ENCODE measurements around the gene SLITRK2. TPM values are rescaled to one million over a fixed set of nuclear protein-coding genes. Genes with fewer than 3 reads are reported as not detected.

SLITRK2 gene
- total RNA-seq, 1 experiment from 2014 or later = 0.07 TPM

DNA sequence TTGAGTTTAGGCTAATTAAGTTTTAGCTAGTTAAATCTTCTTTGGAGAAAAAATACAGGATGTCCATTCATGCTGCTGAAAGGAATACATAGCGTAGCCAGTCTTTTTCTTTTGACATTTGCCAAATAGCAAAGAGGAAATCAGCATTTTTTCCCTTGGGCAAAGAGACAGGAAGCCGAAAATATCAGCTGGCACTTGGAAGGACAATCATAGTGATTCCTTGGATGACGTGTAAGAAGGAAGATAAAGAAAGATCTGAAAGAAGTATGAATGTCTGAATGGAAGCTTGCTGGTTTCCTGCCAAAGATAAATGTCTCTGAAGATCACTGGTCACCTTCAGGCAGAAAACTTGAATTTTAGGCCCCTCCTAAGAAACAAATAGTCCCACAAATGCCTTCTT, 44.2 kb downstream of the SLITRK2 start:
- H3K79me2 ChIP-seq (ENCODE audit: low read length) = no peaks in the 10 kb centered on the region
- H3K9ac ChIP-seq (ENCODE audit: low read length) = no peak overlapping the region
- no TSS peak for BruUV-seq (replicated peaks)
- H2AFZ ChIP-seq (ENCODE audit: low read length) = no peak overlapping the region
- DNase-seq = no peak
- ATAC-seq = no peak
- H3K4me3 ChIP-seq (ENCODE audit: low read length) = no peak overlapping the region
- no peak overlapping the region for H3K27ac ChIP-seq (ENCODE audit: low read length)
- CTCF ChIA-PET = no interaction called here
- no peaks in the 10 kb centered on the region for H3K4me1 ChIP-seq (ENCODE audit: insufficient read depth, low read length)
- no peaks in the 10 kb centered on the region for H3K36me3 ChIP-seq (ENCODE audit: low read depth, low read length)
- no peaks in the 10 kb centered on the region for H3F3A ChIP-seq (ENCODE audit: low read length, unreplicated experiment)
- no peaks in the 10 kb centered on the region for H3K9me3 ChIP-seq (ENCODE audit: low read length)
- TF ChIP-seq EZH2 (IDR thresholded peaks at IDR 0.05; ENCODE audit: low read length, unreplicated experiment) = no peak
- TF ChIP-seq, protein P1, sequence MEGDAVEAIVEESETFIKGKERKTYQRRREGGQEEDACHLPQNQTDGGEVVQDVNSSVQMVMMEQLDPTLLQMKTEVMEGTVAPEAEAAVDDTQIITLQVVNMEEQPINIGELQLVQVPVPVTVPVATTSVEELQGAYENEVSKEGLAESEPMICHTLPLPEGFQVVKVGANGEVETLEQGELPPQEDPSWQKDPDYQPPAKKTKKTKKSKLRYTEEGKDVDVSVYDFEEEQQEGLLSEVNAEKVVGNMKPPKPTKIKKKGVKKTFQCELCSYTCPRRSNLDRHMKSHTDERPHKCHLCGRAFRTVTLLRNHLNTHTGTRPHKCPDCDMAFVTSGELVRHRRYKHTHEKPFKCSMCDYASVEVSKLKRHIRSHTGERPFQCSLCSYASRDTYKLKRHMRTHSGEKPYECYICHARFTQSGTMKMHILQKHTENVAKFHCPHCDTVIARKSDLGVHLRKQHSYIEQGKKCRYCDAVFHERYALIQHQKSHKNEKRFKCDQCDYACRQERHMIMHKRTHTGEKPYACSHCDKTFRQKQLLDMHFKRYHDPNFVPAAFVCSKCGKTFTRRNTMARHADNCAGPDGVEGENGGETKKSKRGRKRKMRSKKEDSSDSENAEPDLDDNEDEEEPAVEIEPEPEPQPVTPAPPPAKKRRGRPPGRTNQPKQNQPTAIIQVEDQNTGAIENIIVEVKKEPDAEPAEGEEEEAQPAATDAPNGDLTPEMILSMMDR (conservative IDR thresholded peaks at IDR 0.05; ENCODE audit: low read depth, low read length) = no peak
- TF ChIP-seq EZH2phosphoT487 (IDR thresholded peaks at IDR 0.05; ENCODE audit: borderline replicate concordance, low read length) = no peak
- H4K20me1 ChIP-seq (ENCODE audit: low read length) = no peaks in the 10 kb centered on the region
- no peaks in the 10 kb centered on the region for H3K27me3 ChIP-seq (ENCODE audit: low read length)
- intact Hi-C loops (cut with micrococcal nuclease) = no loop called here
- POLR2A ChIA-PET (ENCODE audit: unreplicated experiment) = no interaction called here
- no peaks in the 10 kb centered on the region for H3K9me2 ChIP-seq (replicated peaks; ENCODE audit: low read length)
- no peak overlapping the region for H3K4me2 ChIP-seq (ENCODE audit: low read length)

DNA sequence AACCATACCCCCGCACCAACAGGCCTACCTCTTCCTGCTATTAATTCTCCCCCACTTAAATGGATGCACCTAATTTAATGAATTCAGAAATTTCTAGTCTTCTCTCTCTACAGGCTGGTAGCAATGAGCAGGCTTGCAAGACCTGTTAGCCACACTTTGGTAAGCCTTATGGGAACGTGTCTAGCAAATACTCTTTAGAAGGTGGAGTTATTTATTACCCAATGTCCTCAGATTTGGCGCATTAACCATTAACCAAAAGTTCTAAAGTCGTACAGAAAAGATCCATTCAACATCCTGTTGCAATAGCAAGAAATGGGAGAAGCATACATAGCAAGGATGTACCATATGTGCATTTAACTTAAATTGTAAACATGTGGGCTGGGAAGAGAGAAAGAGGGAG, 47.5 kb downstream of the SLITRK2 start:
- Histone ChIP-seq H3K9me2 (replicated peaks; ENCODE audit: low read length) (no peaks in the 10 kb centered on the region), H3K27ac (ENCODE audit: low read length) (no peak overlapping the region), H3K9ac (ENCODE audit: low read length) (no peak overlapping the region), H3K79me2 (ENCODE audit: low read length) (no peaks in the 10 kb centered on the region), H3K4me3 (ENCODE audit: low read length) (no peak overlapping the region), H2AFZ (ENCODE audit: low read length) (no peak overlapping the region), H3K4me1 (ENCODE audit: insufficient read depth, low read length) (no peaks in the 10 kb centered on the region), H3K27me3 (ENCODE audit: low read length) (no peaks in the 10 kb centered on the region), H3K36me3 (ENCODE audit: low read depth, low read length) (no peaks in the 10 kb centered on the region), H3K9me3 (ENCODE audit: low read length) (no peaks in the 10 kb centered on the region), H3K4me2 (ENCODE audit: low read length) (no peak overlapping the region), H3F3A (ENCODE audit: low read length, unreplicated experiment) (no peaks in the 10 kb centered on the region), H4K20me1 (ENCODE audit: low read length) (no peaks in the 10 kb centered on the region)
- ChIA-PET CTCF (no interaction called here), POLR2A (ENCODE audit: unreplicated experiment) (no interaction called here)
- intact Hi-C loops (cut with micrococcal nuclease) = no loop called here
- no TSS peak for BruUV-seq (replicated peaks)
- DNase-seq = no peak
- no peak for ATAC-seq
- TF ChIP-seq, protein P1 (conservative IDR thresholded peaks at IDR 0.05; ENCODE audit: low read depth, low read length) = no peak
- TF ChIP-seq EZH2phosphoT487 (IDR thresholded peaks at IDR 0.05; ENCODE audit: borderline replicate concordance, low read length) (no peak), EZH2 (IDR thresholded peaks at IDR 0.05; ENCODE audit: low read length, unreplicated experiment) (no peak)
